Breast epithelium (tissue), 4 donors: ENCODE measurements around the gene UMAD1. TPM values are rescaled to one million over a fixed set of nuclear protein-coding genes. Genes with fewer than 3 reads are reported as not detected.
A peak's percentile ranks its signal among the peaks of the same experiment; 100 is the strongest.

Experiments
- DNase-seq, 2 donors: peaks; one replicate each; pipeline ENCODE4 v3.0.0-alpha.2; 2019; ENCODE audit warnings: low spot score in 2 of 2
- H3K27ac ChIP-seq, 2 donors: fragments of 200-600 bp; sonication (generic) in 1 of 2; one replicate each; pipeline ENCODE4 v1.5.1; 2016 to 2019; ENCODE audit warnings: mild to moderate bottlenecking in 1 of 2
- H3K27me3 ChIP-seq, 2 donors: fragments of 200-600 bp; sonication (generic) in 1 of 2; one replicate each; pipeline versions ENCODE4 v1.5.1 to v1.6.0; 2017 to 2019; ENCODE audit warnings: control low read depth in 1 of 2, mild to moderate bottlenecking in 1 of 2
- H3K36me3 ChIP-seq: fragments of 200-600 bp; one replicate; pipeline ENCODE4 v1.5.1; 2019
- H3K4me1 ChIP-seq, 2 donors: fragments of 200-600 bp; sonication (generic); one replicate each; pipeline ENCODE4 v1.5.1; 2016 to 2019; ENCODE audit warnings: control low read depth in 1 of 2
- H3K4me3 ChIP-seq, 3 donors: fragments of 200-600 bp; sonication (generic); 1 replicate in 2 of 3; 2 replicates in 1 of 3; pipeline ENCODE4 v1.5.1; 2016 to 2019; ENCODE audit warnings: mild to moderate bottlenecking in 3 of 3, moderate library complexity in 2 of 3
- H3K9me3 ChIP-seq, 2 donors: fragments of 200-600 bp; sonication (generic) in 1 of 2; one replicate each; pipeline ENCODE4 v1.5.1; 2016 to 2019; ENCODE audit warnings: control low read depth in 1 of 2
- CTCF ChIP-seq, 3 donors: fragments of 450-650 bp; IDR thresholded peaks; one replicate each; pipeline ENCODE4 v1.5.1; 2016 to 2017; ENCODE audit warnings: antibody characterized with exemption in 3 of 3, mild to moderate bottlenecking in 3 of 3, moderate library complexity in 3 of 3
- POLR2A ChIP-seq: fragments of 450-650 bp; IDR thresholded peaks from one replicate; pipeline ENCODE4 v1.6.1; 2016; ENCODE audit warnings: antibody characterized with exemption, mild to moderate bottlenecking, moderate library complexity
- POLR2AphosphoS5 ChIP-seq, 3 donors: sonication (generic); formaldehyde crosslinking; IDR thresholded peaks; one replicate each; pipeline ENCODE4 v1.6.1; 2017; ENCODE audit warnings: antibody characterized with exemption in 3 of 3
- intact Hi-C: fragments of 100-400 bp; cut with DNase I; formaldehyde crosslinking; loops from one replicate; pipeline ENCODE4 v1.15.1; 2023; ENCODE audit warnings: low total_unique reads
- total RNA-seq, 3 donors: library from RNA; depleted of rRNA; stranded (reverse); fragments of >200 nt; gene quantifications; one replicate each; pipeline ENCODE4 v1.1.0, GENCODE V29; 2016

The UMAD1 gene
- 10 to 100 TPM; 13.6 to 25.6 (median 17.7) TPM for total RNA-seq

DNA sequence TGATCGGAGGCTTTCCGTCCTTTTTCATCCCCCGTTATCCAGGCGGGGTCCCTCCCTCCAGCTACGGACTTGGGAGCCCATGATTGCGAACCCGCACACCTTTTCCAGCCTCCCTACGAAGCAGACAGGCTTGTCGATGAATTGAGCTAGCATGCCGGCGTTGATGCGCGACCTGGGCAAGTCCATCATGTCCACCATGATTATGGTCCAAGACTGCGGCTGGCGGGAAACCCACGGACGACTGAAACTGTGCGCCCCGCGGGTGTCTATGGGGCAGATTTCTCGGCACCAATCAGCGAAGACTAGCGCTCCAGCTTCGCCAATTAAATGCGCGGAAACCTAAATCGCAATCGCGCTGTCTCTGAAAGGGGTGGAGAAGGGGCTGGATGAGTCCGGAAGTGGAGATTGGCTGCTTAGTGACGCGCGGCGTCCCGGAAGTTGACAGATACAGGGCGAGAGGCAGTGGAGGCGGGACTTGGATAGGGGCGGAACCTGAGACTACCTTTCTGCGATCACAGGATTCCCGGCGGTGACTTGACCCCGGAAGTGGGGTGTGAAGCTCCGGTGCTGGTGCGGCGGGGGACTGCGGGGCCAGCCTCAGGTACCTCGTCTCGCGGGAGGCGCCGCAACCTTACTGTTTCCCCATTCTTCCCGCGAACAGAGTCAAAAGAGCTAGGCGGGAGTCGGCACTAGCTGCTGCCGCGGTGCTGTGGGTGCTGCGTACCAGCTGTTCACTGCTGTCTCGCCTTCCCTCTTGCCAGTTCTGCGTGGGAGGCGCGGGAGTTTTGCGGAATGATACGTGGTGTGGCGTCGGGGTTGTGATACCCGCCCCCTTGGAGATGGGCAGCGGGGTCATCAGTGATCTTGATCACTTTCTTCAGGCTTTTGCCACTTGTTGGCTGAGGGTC, at the start of gene UMAD1:
TSS of gene UMAD1 (plus strand) at position 532 of the 908 bp plus-strand sequence. CDS start 32,620 bp downstream, outside the sequence.
- no peaks in the 10 kb centered on the region for H3K9me3 ChIP-seq
- TF ChIP-seq POLR2A (peak; percentile 71), CTCF (IDR thresholded peaks at IDR 0.05) (no peak), POLR2AphosphoS5 (IDR thresholded peaks at IDR 0.05) (peak; percentile 55 to 87 (median 56))
- DNase-seq, result peak; percentile 98 to 99
- peak within 1 kb of the TSS; percentile 71 to 84 (median 74) for H3K4me3 ChIP-seq
- no peaks in the 10 kb centered on the region for H3K27me3 ChIP-seq
- H3K36me3 ChIP-seq, result no peaks in the 10 kb centered on the region
- intact Hi-C loops, result no loop called here
- peak within 1 kb of the TSS; percentile 93 to 96 for H3K27ac ChIP-seq
- H3K4me1 ChIP-seq, result no peaks in the 10 kb centered on the region

DNA sequence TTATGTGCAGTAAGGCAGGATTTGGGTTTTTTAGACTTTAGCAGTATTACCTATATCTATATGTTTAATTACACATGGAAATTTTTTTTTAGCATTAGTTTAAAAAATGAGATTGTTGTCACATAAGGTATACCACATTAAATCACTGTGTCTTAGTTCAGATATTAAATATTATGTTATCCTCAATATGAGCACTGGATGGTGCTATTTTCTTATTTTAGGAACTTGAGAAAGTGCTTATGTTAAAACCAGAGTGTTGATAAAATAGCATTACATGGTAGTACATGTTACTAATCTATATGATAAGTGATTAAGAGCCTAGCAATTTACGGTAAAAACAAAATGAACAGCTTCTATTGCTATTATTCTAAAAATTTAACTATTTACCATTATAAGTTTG, 45.1 kb upstream of the UMAD1 start:
- H3K9me3 ChIP-seq, result no peaks in the 10 kb centered on the region
- intact Hi-C loops, result no loop called here
- no peak for DNase-seq
- no peak overlapping the region for H3K4me3 ChIP-seq
- H3K36me3 ChIP-seq, result no peaks in the 10 kb centered on the region
- H3K27ac ChIP-seq, result no peak overlapping the region
- no peaks in the 10 kb centered on the region for H3K4me1 ChIP-seq
- peak in 2 of 3 donors; percentile 36 to 40 for TF ChIP-seq CTCF (IDR thresholded peaks at IDR 0.05)
- no peak for TF ChIP-seq POLR2AphosphoS5 (IDR thresholded peaks at IDR 0.05)
- H3K27me3 ChIP-seq, result no peaks in the 10 kb centered on the region

GRCh38 chr7:7596176-7596575, 44.4 kb upstream of the UMAD1 start:
- Histone ChIP-seq H3K4me3 (no peak overlapping the region), H3K27me3 (no peaks in the 10 kb centered on the region), H3K36me3 (no peaks in the 10 kb centered on the region), H3K4me1 (no peaks in the 10 kb centered on the region), H3K9me3 (no peaks in the 10 kb centered on the region), H3K27ac (no peak overlapping the region)
- intact Hi-C loops, result no loop called here
- TF ChIP-seq POLR2A (no peak), POLR2AphosphoS5 (IDR thresholded peaks at IDR 0.05) (no peak), CTCF (IDR thresholded peaks at IDR 0.05) (no peak)
- DNase-seq, result no peak

GRCh38 chr7:7607010-7607409, 33.5 kb upstream of the UMAD1 start:
- H3K4me3 ChIP-seq, result no peak overlapping the region
- H3K27me3 ChIP-seq, result no peaks in the 10 kb centered on the region
- no peak overlapping the region for H3K27ac ChIP-seq
- no peaks in the 10 kb centered on the region for H3K9me3 ChIP-seq
- no peak for TF ChIP-seq POLR2A
- no peak for TF ChIP-seq CTCF (IDR thresholded peaks at IDR 0.05)
- TF ChIP-seq POLR2AphosphoS5 (IDR thresholded peaks at IDR 0.05), result no peak
- intact Hi-C loops, result no loop called here
- H3K36me3 ChIP-seq, result no peaks in the 10 kb centered on the region
- H3K4me1 ChIP-seq, result no peaks in the 10 kb centered on the region
- DNase-seq, result no peak

DNA sequence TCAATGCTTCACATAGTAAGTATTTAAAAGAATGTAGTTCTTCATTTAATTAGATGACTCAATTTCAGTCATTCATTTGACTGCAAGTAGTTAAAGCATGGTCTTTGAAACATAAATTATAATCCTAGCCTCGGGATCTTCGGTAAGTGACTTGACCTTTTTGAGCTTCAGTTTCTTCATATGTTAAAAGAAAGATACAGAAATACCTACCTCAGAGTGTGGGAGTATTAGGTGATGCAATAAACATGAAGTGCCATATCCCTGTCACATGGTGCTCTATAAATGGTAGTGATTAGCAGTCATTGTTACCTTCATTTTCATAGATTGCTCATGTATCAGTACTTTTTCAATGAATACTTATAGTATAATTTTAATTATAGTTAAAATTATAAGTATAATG, 31.2 kb upstream of the UMAD1 start:
- Histone ChIP-seq H3K9me3 (no peaks in the 10 kb centered on the region), H3K4me1 (no peaks in the 10 kb centered on the region), H3K27ac (no peak overlapping the region), H3K27me3 (no peaks in the 10 kb centered on the region), H3K4me3 (no peak overlapping the region), H3K36me3 (no peaks in the 10 kb centered on the region)
- DNase-seq, result no peak
- intact Hi-C loops, result no loop called here
- no peak for TF ChIP-seq CTCF (IDR thresholded peaks at IDR 0.05)
- no peak for TF ChIP-seq POLR2AphosphoS5 (IDR thresholded peaks at IDR 0.05)
- TF ChIP-seq POLR2A, result no peak
